RWPE2 (cell line): ENCODE data around the gene TIGD3.
A peak's percentile ranks its signal among the peaks of the same experiment; 100 is the strongest.

Source experiments
- ATAC-seq: fragments of 200-7000 bp; cut with Tn5 transposase; 3 replicates; pipeline ENCODE4 v1.9.1; 2021; ENCODE audit warnings: low read depth
- DNase-seq: peaks from one replicate; pipeline ENCODE4 v3.0.0-alpha.2; 2020; ENCODE audit warnings: low spot score
- H3K27ac ChIP-seq: fragments of 450-650 bp; 2 replicates; pipeline ENCODE4 v1.5.1; 2017; ENCODE audit warnings: mild to moderate bottlenecking; ENCODE audit not compliant: poor library complexity, severe bottlenecking
- H3K27me3 ChIP-seq: fragments of 250-450 bp; sonication (Bioruptor Pico); 2 replicates; pipeline ENCODE4 v1.5.1; 2021; ENCODE audit warnings: mild to moderate bottlenecking, moderate library complexity; ENCODE audit not compliant: insufficient read depth, poor library complexity, severe bottlenecking
- H3K36me3 ChIP-seq: fragments of 250-450 bp; sonication (Bioruptor Pico); 2 replicates; pipeline ENCODE4 v1.5.1; 2020; ENCODE audit warnings: low read depth, mild to moderate bottlenecking, moderate library complexity
- H3K4me1 ChIP-seq: fragments of 250-450 bp; sonication (Bioruptor Pico); 2 replicates; pipeline ENCODE4 v1.5.1; 2021; ENCODE audit warnings: mild to moderate bottlenecking, moderate library complexity; ENCODE audit not compliant: insufficient read depth, poor library complexity, severe bottlenecking
- H3K4me3 ChIP-seq: fragments of 250-450 bp; sonication (Bioruptor Pico); 2 replicates; pipeline ENCODE4 v1.5.1; 2021; ENCODE audit warnings: mild to moderate bottlenecking, moderate library complexity; ENCODE audit not compliant: severe bottlenecking
- H3K9me3 ChIP-seq: fragments of 250-450 bp; sonication (Bioruptor Pico); 2 replicates; pipeline ENCODE4 v1.5.1; 2021; ENCODE audit warnings: mild to moderate bottlenecking, moderate library complexity; ENCODE audit not compliant: severe bottlenecking
- CTCF ChIP-seq: fragments of 450-650 bp; IDR thresholded peaks from one replicate; pipeline ENCODE4 v1.5.1; 2017; ENCODE audit warnings: mild to moderate bottlenecking, moderate library complexity; ENCODE audit not compliant: poor library complexity, severe bottlenecking

TIGD3 gene, protein sequence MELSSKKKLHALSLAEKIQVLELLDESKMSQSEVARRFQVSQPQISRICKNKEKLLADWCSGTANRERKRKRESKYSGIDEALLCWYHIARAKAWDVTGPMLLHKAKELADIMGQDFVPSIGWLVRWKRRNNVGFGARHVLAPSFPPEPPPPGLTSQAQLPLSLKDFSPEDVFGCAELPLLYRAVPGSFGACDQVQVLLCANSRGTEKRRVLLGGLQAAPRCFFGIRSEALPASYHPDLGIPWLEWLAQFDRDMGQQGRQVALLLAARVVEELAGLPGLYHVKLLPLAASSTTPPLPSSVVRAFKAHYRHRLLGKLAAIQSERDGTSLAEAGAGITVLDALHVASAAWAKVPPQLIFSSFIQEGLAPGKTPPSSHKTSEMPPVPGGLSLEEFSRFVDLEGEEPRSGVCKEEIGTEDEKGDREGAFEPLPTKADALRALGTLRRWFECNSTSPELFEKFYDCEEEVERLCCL

GRCh38 chr11:65354265-65355012 lies at the start of gene TIGD3:
TSS of gene TIGD3 (plus strand) at chr11:65354751. CDS start at chr11:65355809, 1,058 bp downstream.
- peak; percentile 96 for DNase-seq
- Histone ChIP-seq H3K4me3 (peak within 1 kb of the TSS; percentile 44), H3K9me3 (no peaks in the 10 kb centered on the region), H3K36me3 (peaks cover 25% of the 10 kb centered on the region), H3K4me1 (no peaks in the 10 kb centered on the region), H3K27ac (no peak within 1 kb of the TSS), H3K27me3 (peaks cover 3% of the 10 kb centered on the region)
- no peak for TF ChIP-seq CTCF
- ATAC-seq = peak; percentile 94

GRCh38 chr11:65305501-65306268 lies 48.9 kb upstream of the TIGD3 start:
- ATAC-seq (peak; percentile 15; the same call in 2 of the 3 replicates), DNase-seq (no peak)
- Histone ChIP-seq H3K9me3 (no peaks in the 10 kb centered on the region), H3K4me3 (no peak overlapping the region), H3K27ac (no peak overlapping the region), H3K36me3 (0 out of 2 replicates have a peak, but pooled peaks cover 3% of the 10 kb centered on the region), H3K27me3 (no peaks in the 10 kb centered on the region), H3K4me1 (peaks cover 7% of the 10 kb centered on the region)
- no peak for TF ChIP-seq CTCF

DNA sequence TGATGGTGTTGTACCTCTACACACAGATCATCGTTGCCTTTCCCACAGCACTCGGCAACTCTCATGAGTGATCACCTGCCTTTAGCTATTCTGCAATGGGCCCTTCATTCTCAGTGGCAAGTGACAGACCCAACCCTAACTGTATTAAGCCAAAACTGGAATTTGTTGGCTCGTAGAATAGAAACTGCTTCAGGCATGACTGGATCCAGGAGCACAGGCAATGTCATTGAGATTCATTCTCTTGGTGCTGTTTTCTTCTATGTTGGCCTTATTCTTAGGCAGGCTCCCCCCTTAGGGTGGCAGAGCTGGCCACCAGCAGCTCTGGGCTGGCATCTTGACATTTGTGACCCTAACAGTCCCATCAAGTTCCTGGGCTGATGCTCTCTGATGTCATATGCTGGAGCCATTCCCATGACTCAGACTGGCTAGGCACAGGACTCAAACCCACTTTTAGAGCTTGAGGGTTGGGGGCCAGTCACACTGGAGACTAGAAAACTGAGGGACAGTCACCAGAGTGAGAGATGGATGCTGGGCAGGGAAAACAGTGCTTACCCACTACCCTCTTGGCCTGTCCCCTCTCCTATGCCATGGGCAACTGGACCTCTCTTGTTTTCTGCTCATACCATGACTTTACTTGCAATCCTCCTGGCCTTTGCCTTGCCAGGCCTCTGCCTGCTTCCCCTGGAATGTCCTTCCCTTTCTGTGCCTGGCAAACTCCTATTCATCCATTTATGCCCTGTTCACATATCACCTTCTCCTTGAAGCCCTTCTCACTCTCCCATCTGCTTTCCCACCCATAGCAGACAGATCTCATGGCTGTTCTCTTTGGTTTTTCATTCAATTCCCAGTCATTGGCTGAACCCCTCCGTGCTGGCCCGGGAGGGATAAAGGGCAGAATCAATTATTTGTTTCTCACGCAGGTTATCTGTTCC lies 47.0 kb upstream of the TIGD3 start:
- H3K27me3 ChIP-seq = no peaks in the 10 kb centered on the region
- H3K36me3 ChIP-seq = no peaks in the 10 kb centered on the region
- no peaks in the 10 kb centered on the region for H3K9me3 ChIP-seq
- no peak overlapping the region for H3K4me3 ChIP-seq
- DNase-seq (no peak), ATAC-seq (no peak)
- peak overlapping the region; percentile 9 for H3K27ac ChIP-seq
- TF ChIP-seq CTCF = no peak
- peaks cover 16% of the 10 kb centered on the region for H3K4me1 ChIP-seq

GRCh38 chr11:65308281-65308891 lies 46.2 kb upstream of the TIGD3 start:
- ATAC-seq = peak; percentile 28; the same call in 1 of the 3 replicates
- H3K27ac ChIP-seq = peak overlapping the region; percentile 9

More at GRCh38 chr11:65308281-65308891, 46.2 kb upstream of the TIGD3 start:
- Histone ChIP-seq H3K36me3 (no peaks in the 10 kb centered on the region), H3K4me3 (no peak overlapping the region), H3K9me3 (no peaks in the 10 kb centered on the region), H3K27me3 (no peaks in the 10 kb centered on the region), H3K4me1 (peaks cover 16% of the 10 kb centered on the region)
- DNase-seq = no peak
- no peak for TF ChIP-seq CTCF
